Gastroesophageal sphincter (tissue), 4 donors: ENCODE results near the gene KANSL1L. TPM values are rescaled to one million over a fixed set of nuclear protein-coding genes. Genes with fewer than 3 reads are reported as not detected.

Source experiments
- ATAC-seq: fragments of 150-250 bp; one replicate; pipeline ENCODE4 v1.9.1; 2016; ENCODE audit warnings: mild to moderate bottlenecking, moderate library complexity
- H3K27ac ChIP-seq, 4 donors: fragments of 200-600 bp; sonication (generic) in 3 of 4; 1 replicate in 3 of 4; 2 replicates in 1 of 4; pipeline ENCODE4 v1.5.1; 2016 to 2019
- H3K27me3 ChIP-seq: fragments of 200-600 bp; sonication (generic); one replicate; pipeline ENCODE4 v1.5.1; 2019
- H3K36me3 ChIP-seq, 2 donors: fragments of 200-600 bp; sonication (generic); one replicate each; pipeline ENCODE4 v1.5.1; 2019; ENCODE audit warnings: control low read depth in 1 of 2
- H3K4me1 ChIP-seq, 3 donors: fragments of 200-600 bp; sonication (generic); 1 replicate in 2 of 3; 2 replicates in 1 of 3; pipeline ENCODE4 v1.5.1; 2016 to 2019; ENCODE audit warnings: control low read depth in 2 of 3
- H3K4me3 ChIP-seq, 2 donors: fragments of 200-600 bp; sonication (generic); one replicate each; pipeline ENCODE4 v1.5.1; 2019; ENCODE audit warnings: mild to moderate bottlenecking in 1 of 2, moderate library complexity in 1 of 2
- H3K9me3 ChIP-seq, 3 donors: fragments of 200-600 bp; sonication (generic); one replicate each; pipeline ENCODE4 v1.5.1; 2017 to 2019; ENCODE audit warnings: control low read depth in 2 of 3
- CTCF ChIP-seq, 4 experiments: fragments of 200-600 bp in 2 of 4; fragments of 450-650 bp in 2 of 4; sonication (generic) in 1 of 4; IDR thresholded peaks; one replicate each; pipeline ENCODE4 v1.5.1; 2017 to 2019; ENCODE audit warnings: antibody characterized with exemption in 4 of 4, mild to moderate bottlenecking in 2 of 4, moderate library complexity in 2 of 4
- EP300 ChIP-seq: sonication (generic); formaldehyde crosslinking; IDR thresholded peaks from one replicate; pipeline ENCODE4 v1.6.1; 2017; ENCODE audit warnings: antibody characterized with exemption, mild to moderate bottlenecking
- POLR2A ChIP-seq, 2 donors: fragments of 450-650 bp; IDR thresholded peaks; one replicate each; pipeline ENCODE4 v1.6.1; 2017; ENCODE audit warnings: antibody characterized with exemption in 2 of 2, mild to moderate bottlenecking in 2 of 2, moderate library complexity in 1 of 2
- POLR2AphosphoS5 ChIP-seq: sonication (generic); formaldehyde crosslinking; IDR thresholded peaks from one replicate; pipeline ENCODE4 v1.6.1; 2017; ENCODE audit warnings: antibody characterized with exemption
- WGBS, 2 donors: methylation state at CpG; one replicate each; pipeline ENCODE4 v1.1.5; 2018; ENCODE audit warnings: low coverage in 1 of 2; 5-methylcytosine and 5-hydroxymethylcytosine counted together
- total RNA-seq, 4 donors: library from RNA; depleted of rRNA; stranded (reverse); fragments of >200 nt; gene quantifications; one replicate each; pipeline ENCODE4 v1.1.0, GENCODE V29; 2016

KANSL1L gene
- total RNA-seq, 4 donors from 2014 or later = 24.2 to 54.6 (median 37.9) TPM

- H3K4me1 ChIP-seq = peaks cover 0 to 16% (median 0%) of the 10 kb centered on the region in 3 donors
- TF ChIP-seq POLR2A (IDR thresholded peaks at IDR 0.05) = no peak
- TF ChIP-seq CTCF (IDR thresholded peaks at IDR 0.05) = no peak
- TF ChIP-seq POLR2AphosphoS5 = no peak
- no peak for TF ChIP-seq EP300
- no peak for ATAC-seq
- H3K4me3 ChIP-seq = no peak overlapping the region
- H3K36me3 ChIP-seq = peaks cover 0 to 23% of the 10 kb centered on the region in 2 donors
- no peak overlapping the region for H3K27ac ChIP-seq
- 85 to 88% methylated on average over 2 of the region's 2 CpGs for WGBS, 2 donors
- H3K9me3 ChIP-seq = no peaks in the 10 kb centered on the region
- no peaks in the 10 kb centered on the region for H3K27me3 ChIP-seq
Observed at GRCh38 chr2:210158236-210158635, 13.0 kb downstream of the KANSL1L start.

- peaks cover 0 to 30% of the 10 kb centered on the region in 2 donors for H3K36me3 ChIP-seq
- H3K27me3 ChIP-seq = no peaks in the 10 kb centered on the region
- H3K9me3 ChIP-seq = no peaks in the 10 kb centered on the region
- no peak for TF ChIP-seq EP300
- no peak for TF ChIP-seq POLR2A (IDR thresholded peaks at IDR 0.05)
- TF ChIP-seq POLR2AphosphoS5 = no peak
- TF ChIP-seq CTCF (IDR thresholded peaks at IDR 0.05) = no peak
- ATAC-seq = no peak
- 70% methylated on average over 1 of the region's 3 CpGs; no CpG with 5 or more reads in 1 of the 2 donors for WGBS, 2 donors
- H3K4me3 ChIP-seq = no peak overlapping the region
- no peak overlapping the region for H3K27ac ChIP-seq
- H3K4me1 ChIP-seq = peaks cover 0 to 11% (median 0%) of the 10 kb centered on the region in 3 donors
Observed at GRCh38 chr2:210157526-210157925, 13.7 kb downstream of the KANSL1L start.

GRCh38 chr2:210147614-210148013 is 23.6 kb downstream of the KANSL1L start:
- ATAC-seq = no peak
- TF ChIP-seq EP300 (no peak), POLR2A (IDR thresholded peaks at IDR 0.05) (no peak), CTCF (IDR thresholded peaks at IDR 0.05) (no peak), POLR2AphosphoS5 (no peak)
- H3K27ac ChIP-seq = no peak overlapping the region
- H3K4me3 ChIP-seq = no peak overlapping the region
- H3K9me3 ChIP-seq = no peaks in the 10 kb centered on the region
- H3K4me1 ChIP-seq = peaks cover 0 to 8% (median 0%) of the 10 kb centered on the region in 3 donors
- H3K27me3 ChIP-seq = no peaks in the 10 kb centered on the region
- peaks cover 0 to 42% of the 10 kb centered on the region in 2 donors for H3K36me3 ChIP-seq

GRCh38 chr2:210132239-210132638 is 39.0 kb downstream of the KANSL1L start:
- Histone ChIP-seq H3K4me3 (no peak overlapping the region), H3K36me3 (peaks cover 0 to 10% of the 10 kb centered on the region in 2 donors), H3K9me3 (no peaks in the 10 kb centered on the region), H3K27ac (no peak overlapping the region), H3K4me1 (peaks cover 0 to 15% (median 0%) of the 10 kb centered on the region in 3 donors), H3K27me3 (no peaks in the 10 kb centered on the region)
- ATAC-seq = no peak
- no peak for TF ChIP-seq CTCF (IDR thresholded peaks at IDR 0.05)
- no peak for TF ChIP-seq POLR2A (IDR thresholded peaks at IDR 0.05)
- TF ChIP-seq POLR2AphosphoS5 = no peak
- TF ChIP-seq EP300 = no peak

- Histone ChIP-seq H3K27ac (no peak overlapping the region), H3K36me3 (peaks cover 0 to 36% of the 10 kb centered on the region in 2 donors), H3K4me1 (no peaks in the 10 kb centered on the region), H3K27me3 (no peaks in the 10 kb centered on the region), H3K4me3 (no peak overlapping the region), H3K9me3 (peaks cover 0 to 21% (median 2%) of the 10 kb centered on the region in 3 donors)
- ATAC-seq = no peak
- TF ChIP-seq POLR2AphosphoS5 (no peak), CTCF (IDR thresholded peaks at IDR 0.05) (no peak), EP300 (no peak), POLR2A (IDR thresholded peaks at IDR 0.05) (no peak)
- WGBS, 2 donors = 64% methylated on average over 3 of the region's 3 CpGs
Observed at GRCh38 chr2:210128961-210129360, 42.2 kb downstream of the KANSL1L start.
